Fibroblast of skin of right biceps (primary cell): ENCODE measurements around the gene ZC3H12C.
A peak's percentile ranks its signal among the peaks of the same experiment; 100 is the strongest.

Experiments used
- DNase-seq: peaks from one replicate; pipeline ENCODE4 v3.0.0-alpha.2; 2013

ZC3H12C gene

DNA sequence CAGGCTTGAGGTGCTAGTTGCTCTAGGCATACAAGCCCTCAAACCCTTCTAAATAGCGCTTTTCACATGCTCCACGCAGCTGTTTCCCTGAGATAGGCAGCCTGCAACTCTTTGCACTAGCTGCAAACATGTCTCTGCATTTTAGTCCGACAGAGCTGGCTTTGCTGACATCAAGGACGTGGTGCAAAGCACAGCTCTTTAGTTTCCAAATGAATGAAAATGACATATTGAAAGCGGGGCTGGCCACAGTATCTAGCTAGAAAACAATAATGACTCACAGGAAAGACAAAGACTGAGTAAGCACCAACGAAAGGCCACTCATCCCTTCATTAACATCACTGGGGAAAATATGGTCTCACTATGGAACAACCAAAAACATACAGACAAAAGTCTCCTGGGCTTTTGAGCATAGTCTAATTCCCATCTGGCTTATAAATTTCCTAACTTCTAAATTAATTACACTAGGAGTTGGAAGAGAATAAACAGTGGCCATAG, 15.3 kb upstream of the ZC3H12C start:
- DNase-seq: peak; percentile 78

DNA sequence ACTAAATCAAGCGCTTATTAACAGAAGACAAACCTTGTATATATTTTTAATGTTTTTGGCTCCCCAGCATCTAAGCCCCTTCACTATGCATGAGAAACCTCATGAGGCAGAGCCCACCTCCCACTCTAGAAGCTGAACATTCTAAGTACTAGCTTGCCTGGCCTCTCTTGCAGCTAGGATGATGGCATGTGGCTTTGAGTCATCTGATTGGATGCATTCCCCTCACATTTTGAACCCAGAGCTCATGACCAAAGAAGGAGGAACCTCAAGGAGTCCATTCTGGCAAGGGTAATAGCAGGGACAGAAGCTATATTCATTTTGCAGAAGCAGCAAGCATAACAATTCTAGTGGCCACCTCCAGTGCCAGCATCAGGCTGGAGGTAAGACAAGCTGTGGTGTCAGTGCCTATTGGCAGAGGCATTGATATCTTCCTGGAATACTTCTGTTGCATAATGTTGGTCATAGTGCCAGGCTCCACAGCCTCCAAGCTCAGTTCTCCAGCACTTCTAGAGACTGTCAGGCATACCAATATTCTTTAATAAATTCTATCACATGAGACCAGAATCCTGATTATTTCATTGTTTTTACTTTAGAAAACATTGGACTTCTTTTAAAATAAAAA, 14.2 kb upstream of the ZC3H12C start:
- no peak for DNase-seq

DNA sequence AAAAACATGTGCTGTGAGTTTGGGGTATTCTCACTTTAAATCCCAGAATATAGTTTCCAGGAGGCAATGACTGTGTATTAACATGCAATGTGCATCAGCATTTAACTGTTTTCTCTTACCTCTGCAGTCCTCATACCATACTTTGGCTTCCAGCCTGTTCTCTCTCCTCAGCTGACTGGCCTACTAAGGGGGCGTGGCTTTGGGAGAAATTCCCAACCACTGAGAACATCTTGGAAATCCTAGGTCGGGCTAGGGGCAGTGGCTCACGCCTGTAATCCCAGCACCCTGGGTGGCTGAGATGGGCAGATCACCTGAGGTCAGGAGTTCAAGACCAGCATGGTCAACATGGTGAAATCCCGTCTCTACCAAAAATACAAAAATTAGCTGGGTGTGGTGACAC, 13.5 kb upstream of the ZC3H12C start:
- no peak for DNase-seq

DNA sequence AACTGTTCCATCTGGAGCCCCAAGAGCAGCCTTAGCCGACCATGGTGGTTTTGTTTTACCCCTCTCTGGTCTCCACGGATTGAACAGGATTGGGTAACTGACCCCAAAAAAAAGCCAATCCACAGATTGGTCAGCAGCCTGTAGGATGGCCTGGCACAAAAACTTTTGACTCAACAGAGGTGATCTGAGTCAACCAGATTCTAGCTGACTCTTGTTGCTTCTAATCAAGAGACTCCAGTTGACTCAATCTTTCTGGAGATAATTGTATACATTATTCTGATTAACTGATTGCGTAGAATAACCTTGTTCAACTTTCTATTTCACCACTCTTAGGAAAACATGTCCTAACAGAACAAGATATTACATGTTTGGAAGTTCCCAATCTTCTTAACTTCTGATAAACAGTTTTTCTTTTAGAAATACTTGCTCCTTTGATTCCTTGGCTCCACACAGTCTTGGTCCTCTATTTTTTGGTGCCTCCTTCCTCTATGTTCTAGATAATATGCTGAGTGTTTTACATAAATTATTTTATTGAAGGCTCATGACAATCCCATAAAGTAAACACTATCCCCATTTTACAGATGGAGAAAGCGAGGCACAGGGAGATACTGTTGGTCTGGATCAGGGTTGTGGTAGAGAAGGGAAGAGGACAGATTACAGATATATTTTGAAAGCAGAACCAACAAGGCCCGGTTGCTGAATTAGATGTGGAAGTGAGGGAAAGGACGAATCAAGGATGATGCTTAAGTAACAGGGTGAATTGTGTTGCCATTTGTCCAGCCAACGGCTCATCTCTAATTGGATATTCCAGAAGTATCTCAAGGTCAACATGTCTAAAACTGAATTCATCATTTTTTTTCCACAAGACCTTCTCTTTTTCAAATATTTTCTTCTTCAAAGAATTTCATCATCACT, 11.5 kb upstream of the ZC3H12C start:
- DNase-seq: no peak

DNA sequence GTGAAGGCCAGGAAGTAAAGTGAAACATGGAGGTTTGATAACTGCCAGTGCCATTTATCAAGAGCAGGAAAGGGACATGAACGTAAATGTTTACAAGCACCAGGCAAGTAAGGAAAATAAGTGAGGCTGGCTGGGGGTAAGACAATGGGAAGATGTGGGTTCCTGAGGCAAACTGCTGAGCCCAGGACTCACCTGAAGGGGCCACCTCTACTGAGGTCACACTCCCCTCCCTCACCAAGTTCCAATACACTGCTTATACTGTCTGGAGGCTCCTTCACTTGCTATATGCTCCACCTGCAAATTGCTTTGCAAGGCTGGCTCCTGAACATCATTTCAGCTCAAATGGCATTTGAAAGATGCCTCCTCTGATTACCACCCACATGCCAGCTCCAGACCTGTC, 10.3 kb upstream of the ZC3H12C start:
- DNase-seq: no peak

DNA sequence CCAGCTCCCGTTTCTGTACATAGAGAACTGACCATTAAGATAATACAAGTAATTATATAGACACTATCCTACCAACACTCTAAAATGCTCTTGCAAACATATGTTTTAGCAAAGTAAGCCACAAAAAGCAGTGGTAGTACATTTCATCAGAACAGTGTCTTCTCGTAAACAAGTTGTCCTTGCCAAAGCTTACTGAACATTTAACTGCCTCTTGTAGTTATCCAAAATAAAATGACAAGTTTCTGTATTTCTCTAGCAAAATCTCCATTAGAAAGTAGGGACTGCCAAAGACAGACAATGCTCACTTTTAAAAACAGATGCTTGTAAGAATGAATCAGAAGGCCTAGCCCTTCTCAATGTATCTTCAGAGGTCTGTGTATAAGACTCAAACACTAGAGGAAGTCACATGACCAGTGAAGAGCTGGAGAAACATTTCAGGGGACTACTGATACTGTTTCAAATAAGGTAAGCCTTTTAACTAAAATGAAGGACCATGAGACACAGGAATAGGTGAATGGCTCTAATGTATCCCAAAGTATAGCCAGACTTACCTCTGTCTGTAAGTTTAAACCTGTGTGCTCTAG, 7.8 kb upstream of the ZC3H12C start:
- no peak for DNase-seq

DNA sequence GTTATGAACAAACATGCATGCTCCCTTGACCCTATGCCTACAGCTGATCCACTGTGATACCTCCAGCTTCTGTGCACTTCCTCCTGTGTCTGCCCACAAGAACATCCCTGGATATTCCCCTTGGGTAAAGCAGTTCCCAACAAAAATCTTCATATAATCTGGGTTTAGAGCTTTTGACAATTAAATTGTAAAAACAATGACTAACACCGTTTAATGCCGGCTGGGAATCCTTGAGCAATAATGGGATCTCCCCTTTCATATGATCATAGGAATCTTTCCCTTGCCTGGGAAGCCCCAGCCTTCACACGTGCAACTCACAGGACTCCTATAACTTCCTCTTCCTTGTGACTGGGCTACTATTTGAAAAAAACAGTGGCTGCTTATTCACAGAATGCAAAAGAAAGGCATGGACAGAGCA, 6.3 kb upstream of the ZC3H12C start:
- peak; percentile 67 for DNase-seq

DNA sequence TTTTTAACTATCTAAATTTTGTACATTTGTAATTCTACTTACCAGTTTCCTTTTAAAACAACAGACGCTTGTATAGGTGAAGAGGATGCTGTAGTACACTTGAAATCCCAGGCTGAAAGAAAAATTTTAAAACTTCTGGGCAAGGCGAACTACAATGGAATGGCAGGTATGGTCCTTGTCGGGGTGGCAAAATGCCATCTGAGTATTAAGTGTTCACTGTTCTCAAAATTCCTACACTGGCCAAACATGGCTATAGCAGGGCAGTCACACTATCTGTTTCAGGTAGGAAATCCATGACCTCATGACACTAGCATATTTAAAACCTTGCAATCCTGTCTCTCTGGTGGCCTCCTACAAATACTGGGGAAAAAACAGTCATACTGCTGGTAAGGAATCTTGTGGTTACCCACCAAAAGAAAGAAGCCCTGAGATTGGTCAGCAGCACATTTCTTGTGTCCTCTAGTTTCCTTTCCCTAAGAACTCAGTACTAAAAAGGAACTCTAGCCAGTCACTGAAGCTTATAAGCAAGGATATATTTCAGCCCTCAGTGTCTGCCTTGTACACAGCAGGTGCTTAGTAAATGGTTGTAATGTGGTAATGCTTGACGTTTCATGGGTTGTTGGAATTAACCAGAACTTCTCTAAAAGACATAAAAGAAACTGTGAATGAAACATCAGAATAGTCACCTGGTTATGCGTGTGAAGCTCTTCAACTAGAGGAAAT, 5.2 kb upstream of the ZC3H12C start:
- DNase-seq: peak; percentile 81

DNA sequence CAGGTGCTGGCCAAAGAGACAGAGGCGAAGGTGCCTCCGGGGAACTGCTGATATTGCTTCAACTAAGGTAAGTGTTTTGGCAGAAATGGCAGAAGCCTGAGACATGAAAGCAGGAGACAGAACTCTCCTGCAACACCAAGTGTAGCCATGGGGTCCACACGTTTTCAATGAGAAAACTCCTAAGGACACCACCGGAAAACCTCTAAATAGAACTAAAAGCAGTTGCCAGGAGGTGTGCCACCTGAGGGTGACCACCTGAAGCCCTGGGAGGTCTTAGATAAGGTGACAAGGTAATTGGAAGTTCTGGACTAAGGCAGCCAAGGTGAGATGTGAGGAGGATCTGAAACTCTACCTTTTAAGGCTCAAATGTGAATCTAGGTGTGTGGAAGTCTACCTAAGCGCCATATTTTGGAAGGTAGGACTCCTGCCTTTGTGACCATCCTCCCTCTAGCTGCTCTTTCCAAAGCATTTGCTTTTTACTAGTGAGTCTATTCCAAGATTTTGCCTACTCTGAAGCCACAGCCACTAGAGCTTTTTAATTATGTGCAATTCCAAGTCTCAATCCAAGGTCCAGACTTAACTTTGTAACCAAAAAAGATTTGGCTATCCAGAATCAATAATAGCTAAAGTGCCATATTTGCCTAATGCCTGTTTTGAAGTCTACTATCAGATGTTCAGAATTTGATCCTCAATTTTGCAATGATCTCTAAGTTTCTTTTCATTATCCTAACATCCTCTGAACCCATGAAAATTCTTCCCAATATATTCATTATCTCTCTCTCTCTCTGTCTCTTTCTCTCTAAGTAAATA, 4.5 kb upstream of the ZC3H12C start:
- DNase-seq: no peak

DNA sequence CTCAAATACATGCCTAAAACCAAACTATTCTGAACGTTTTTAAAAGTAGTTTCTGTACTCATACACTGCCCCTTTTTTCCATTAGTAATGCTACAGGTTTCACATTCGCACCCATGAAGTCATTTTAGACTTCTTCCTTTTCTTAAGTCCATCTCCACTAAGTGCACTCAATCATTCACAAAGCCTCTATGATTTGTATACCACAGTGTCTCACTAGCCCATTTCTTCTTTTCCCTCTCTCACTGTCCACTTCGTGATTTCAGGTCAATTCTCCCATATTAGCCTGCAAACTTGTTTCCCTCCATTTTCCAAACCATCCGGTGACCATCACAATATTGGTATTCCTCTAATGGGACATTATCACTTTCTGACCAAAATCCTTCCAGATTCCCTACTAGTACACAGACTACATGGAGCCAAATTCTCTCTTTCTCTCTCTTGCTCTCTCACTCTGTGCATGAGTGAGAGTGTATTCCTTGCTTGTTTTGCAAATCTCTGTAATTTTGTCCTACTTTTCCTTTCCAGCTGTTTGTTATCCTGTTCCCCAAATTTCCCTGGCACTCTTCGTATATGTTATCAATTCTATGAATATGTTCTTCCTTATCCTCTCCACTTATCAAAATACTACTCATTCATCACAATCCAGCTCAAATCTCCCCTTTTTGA, 3.4 kb upstream of the ZC3H12C start:
- DNase-seq: no peak

DNA sequence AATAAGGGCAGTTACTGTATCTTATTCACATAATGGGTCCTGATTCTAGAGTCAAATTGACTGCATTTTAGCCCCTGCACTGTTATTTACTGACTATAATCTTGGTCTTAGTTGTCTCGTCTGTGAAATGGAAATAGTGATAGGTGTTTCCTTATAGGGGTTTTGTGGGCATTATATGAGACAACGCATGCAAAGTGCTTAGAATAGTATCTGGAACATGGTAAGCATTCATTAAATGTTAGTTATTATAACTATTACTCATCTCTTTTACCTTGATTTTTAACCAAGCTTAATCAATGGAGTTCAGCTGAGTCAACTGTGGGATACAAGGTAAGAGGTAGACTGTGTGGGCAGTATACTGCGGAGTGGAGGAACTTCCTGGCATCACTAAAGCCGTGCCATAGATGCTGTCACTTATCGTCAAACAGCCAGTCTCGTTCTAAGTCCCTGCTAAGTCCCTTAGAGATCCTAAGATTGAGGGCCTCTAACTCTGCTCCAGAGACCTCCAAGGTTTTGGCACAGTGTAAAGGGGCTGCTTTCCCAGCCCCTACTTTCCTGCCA, 2.6 kb upstream of the ZC3H12C start:
- no peak for DNase-seq

DNA sequence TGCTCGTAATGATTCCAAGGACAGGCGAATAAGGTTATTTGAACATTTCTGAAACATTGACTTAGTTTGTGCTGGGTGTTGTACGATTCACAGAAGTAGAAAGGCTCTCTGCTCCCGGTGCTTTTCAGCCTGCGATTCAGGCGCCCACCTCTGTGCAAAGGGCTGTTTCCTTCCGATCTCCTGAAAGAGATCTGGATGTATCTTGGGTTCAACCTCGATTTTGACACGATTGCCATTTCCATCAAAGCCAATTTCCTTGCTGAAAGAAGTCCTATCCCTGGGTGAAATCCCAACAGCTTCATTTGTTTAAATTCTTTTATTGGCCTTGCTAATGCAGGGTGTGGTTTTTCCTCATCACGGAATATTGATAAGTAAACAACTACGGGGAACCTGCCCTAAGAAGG, 1.1 kb upstream of the ZC3H12C start:
- DNase-seq: no peak

DNA sequence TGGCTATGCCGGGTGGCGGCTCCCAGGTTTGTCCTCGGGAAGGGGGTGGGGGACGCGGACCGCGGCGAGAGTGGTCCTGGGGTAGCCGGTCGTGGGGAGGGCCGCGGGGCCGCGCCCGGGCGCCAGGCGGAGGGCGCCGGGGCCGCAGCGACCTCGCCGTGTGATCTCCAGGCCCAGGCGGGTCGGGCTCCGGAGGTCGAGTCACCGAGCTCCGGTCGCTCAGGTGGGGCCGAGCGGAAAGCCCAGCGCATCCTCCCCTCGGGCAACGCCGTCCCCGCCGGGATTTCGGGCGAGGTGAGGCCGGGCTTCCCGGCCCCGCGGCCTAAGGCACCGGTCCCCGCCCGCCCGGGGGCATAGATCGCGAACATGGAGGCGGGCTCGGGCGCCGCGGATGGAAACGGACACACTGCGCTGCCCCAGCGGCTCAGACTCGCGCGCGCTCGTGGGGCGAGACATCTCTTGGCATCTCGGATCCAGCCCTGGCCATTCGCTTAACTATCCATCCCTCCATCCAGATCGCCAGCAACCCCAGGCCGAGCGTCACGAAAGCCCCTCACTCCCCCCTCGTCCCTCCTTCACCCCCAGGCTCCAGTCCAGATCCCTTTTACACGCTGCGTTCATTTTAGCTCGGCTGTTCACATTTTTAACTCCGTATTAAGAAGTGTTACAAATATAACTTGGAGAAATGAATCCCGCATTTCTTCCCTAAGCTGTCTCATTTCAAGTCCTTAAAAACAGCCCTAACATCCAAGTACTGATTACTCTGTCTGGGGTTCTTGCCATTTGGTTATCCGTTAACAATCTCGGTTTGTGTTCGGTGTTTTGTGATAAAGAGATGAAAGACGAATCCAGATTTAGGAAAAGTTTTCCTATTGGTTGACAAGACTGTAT, 460 bp downstream of the ZC3H12C start:
- peak; percentile 53 for DNase-seq

DNA sequence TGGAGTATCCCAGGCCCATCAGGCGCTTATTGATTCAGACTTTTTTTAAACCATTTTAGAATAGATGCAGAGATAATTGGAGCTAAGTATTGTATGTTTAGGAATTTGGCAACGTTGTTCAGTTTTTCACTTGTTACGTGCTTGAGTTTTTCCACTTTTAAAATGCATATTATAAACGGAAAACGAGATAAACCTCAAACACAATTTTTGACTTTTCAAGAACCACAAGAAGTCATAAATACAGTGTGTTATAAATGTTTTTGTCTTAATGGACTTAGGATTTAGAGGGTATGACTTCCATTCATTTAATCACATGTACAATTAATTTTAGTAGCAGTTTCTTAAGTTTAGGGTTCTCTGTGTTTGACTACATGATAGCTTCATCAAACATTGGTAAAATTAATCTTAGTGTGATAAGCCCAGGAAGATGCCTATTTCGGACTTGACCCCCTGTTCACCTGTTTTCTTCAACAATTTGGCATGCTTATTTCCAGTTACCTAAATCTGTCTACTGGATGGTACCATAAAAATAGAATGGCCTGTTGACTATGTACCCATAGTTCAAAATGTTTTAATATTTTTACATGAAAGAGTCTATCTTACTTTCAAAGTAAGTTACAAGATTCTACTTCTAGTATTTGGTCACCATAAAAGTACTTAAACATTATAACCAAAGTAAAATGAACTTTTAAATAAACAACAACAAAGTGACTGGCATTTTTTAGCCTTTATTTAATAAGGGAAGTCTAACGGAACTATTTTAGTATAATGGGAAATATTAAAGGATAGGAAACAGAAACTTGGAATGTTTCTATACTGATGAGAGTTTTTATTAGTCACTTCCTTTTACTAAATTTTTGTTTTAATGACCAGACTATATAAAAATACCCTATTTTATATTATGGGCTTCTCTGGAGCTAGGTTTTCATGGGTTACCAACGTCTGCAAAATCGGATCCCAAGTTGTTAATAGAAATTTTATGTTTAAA, 1.4 kb downstream of the ZC3H12C start:
- DNase-seq: no peak

DNA sequence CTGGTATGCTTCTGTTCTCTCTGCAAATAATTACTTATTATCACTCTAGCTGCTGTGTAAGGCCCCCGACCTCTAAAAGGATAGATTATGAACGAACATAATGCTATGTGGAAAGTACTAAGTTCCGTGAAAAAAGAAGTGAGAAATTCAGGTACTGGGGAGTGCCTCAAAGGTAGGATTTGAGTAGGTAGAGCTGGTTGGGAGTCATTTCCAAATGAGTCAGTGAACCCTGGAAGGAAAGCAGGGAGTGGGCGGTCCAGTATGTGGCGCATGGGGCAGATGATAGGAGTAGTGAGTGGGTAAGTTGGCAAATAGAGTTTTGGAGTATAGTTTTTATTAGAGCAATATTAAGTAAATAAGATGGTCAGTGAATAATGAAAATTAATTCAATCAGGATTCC, 2.4 kb downstream of the ZC3H12C start:
- no peak for DNase-seq

DNA sequence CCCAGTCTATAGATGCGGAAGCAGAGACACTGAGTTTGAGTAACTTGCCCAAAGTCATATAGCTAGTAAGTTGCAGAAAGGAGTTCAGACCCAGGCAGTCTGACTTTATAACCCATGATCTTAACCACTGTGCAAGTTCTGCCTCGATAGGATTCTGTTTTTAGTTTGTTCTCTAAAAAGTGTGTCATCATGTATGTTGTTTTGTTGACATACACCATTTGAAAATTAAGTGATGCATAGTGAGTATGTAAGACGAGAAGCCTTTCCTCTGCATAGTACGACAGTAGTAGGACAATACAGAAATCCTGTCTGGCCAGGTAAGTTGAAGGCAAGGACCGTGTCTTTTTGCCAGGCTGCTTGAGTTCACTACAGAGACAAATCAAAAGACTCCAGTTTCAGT, 3.3 kb downstream of the ZC3H12C start:
- no peak for DNase-seq

DNA sequence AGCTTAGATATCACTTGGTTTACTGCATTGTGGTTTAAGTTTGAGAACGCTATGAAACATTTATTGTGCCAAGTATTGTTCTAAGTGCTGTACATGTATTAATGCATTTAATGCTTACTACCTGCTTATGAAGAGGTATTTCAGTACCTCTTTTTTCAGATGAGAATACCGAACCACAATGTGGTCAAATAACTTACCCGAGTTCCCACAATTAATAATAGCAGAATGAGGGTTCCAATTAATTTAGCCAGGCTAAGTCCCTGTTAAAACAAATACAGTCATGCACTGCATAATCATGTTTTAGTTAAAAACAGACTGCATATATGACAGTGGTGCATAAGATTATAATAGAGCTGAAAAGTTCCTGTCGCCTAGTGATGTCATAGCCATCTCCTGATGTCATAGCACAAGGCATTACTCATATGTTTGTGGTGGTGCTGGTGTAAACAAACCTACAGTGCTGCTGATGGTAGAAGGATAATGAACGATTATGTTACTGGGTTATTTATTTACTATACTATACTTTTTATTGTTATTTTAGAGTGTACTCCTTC, 4.3 kb downstream of the ZC3H12C start:
- no peak for DNase-seq

DNA sequence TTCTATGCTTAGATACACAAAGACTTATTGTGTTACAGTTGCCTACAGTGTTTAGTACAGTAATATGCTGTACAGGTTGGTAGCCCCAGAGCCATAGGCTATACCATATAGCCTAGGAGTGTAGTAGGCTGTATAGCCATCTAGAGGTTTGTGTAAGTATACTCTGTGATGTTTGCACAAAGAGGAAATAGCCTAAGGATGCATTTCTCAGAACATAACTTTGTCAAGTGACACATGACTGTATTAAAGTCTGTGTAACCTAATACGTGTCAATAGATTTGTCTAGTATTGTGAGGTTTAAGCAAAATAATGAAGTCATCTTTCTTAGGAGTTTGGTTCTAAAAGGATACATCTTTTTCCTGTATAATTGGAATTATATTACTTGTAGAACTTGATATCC, 5.5 kb downstream of the ZC3H12C start:
- DNase-seq: no peak
